Progenitor cell of endocrine pancreas (in vitro differentiated cells): ENCODE results near the gene CLIP4. TPM values are rescaled to one million over a fixed set of nuclear protein-coding genes. Genes with fewer than 3 reads are reported as not detected.

ENCODE experiments used
- DNase-seq: peaks from one replicate; pipeline ENCODE4 v3.0.0; 2021; ENCODE audit warnings: low spot score; ENCODE audit not compliant: unreplicated experiment
- H3K27ac Mint-ChIP-seq: 2 replicates; pipeline ENCODE4 v1.8.0; 2021; ENCODE audit warnings: mild to moderate bottlenecking, moderate library complexity, mixed read lengths
- H3K27me3 Mint-ChIP-seq: 2 replicates; pipeline ENCODE4 v1.8.0; 2021; ENCODE audit warnings: mixed read lengths
- H3K36me3 Mint-ChIP-seq: 2 replicates; pipeline ENCODE4 v1.8.0; 2022; ENCODE audit warnings: mixed read lengths; ENCODE audit not compliant: insufficient read depth
- H3K4me1 Mint-ChIP-seq: 2 replicates; pipeline ENCODE4 v1.8.0; 2021; ENCODE audit warnings: low read depth, mixed read lengths
- H3K4me3 Mint-ChIP-seq: 2 replicates; pipeline ENCODE4 v1.8.0; 2021; ENCODE audit warnings: low read depth, mild to moderate bottlenecking, moderate library complexity, mixed read lengths
- H3K9me3 Mint-ChIP-seq: 2 replicates; pipeline ENCODE4 v1.8.0; 2021; ENCODE audit warnings: low read depth, mixed read lengths
- CTCF ChIP-seq: fragments of 200-600 bp; sonication (generic); IDR thresholded peaks from one replicate; pipeline ENCODE4 v1.5.0; 2021; ENCODE audit warnings: antibody characterized with exemption, mild to moderate bottlenecking; ENCODE audit not compliant: unreplicated experiment
- total RNA-seq: library from RNA; stranded (reverse); gene quantifications from 2 replicates; pipeline ENCODE4 v1.2.1, GENCODE V29; 2021

CLIP4 gene
- total RNA-seq, 1 donor from 2014 or later: 13.7 TPM

- no peak for TF ChIP-seq CTCF
- no peak for DNase-seq
- Mint-ChIP-seq H3K27ac (no peak overlapping the region), H3K27me3 (peaks cover 2% of the 10 kb centered on the region), H3K36me3 (no peaks in the 10 kb centered on the region), H3K9me3 (no peaks in the 10 kb centered on the region), H3K4me1 (no peaks in the 10 kb centered on the region), H3K4me3 (no peak overlapping the region)
These were observed 105.5 kb downstream of the CLIP4 start for GRCh38 chr2:29220506-29221270.

GRCh38 chr2:29222381-29223179 is 107.4 kb downstream of the CLIP4 start:
- Mint-ChIP-seq H3K4me1 (no peaks in the 10 kb centered on the region), H3K27ac (no peak overlapping the region), H3K4me3 (no peak overlapping the region), H3K9me3 (no peaks in the 10 kb centered on the region), H3K27me3 (peaks cover 5% of the 10 kb centered on the region), H3K36me3 (no peaks in the 10 kb centered on the region)
- no peak for DNase-seq
- no peak for TF ChIP-seq CTCF

- no peaks in the 10 kb centered on the region for H3K36me3 Mint-ChIP-seq
- H3K4me1 Mint-ChIP-seq: no peaks in the 10 kb centered on the region
- DNase-seq: no peak
- peaks cover 5% of the 10 kb centered on the region for H3K27me3 Mint-ChIP-seq
- H3K9me3 Mint-ChIP-seq: no peaks in the 10 kb centered on the region
- no peak for TF ChIP-seq CTCF
- H3K4me3 Mint-ChIP-seq: no peak overlapping the region
- H3K27ac Mint-ChIP-seq: no peak overlapping the region
These were observed 108.0 kb downstream of the CLIP4 start for GRCh38 chr2:29223257-29223656.

- Mint-ChIP-seq H3K4me1 (no peaks in the 10 kb centered on the region), H3K27ac (no peak overlapping the region), H3K27me3 (peaks cover 7% of the 10 kb centered on the region), H3K36me3 (no peaks in the 10 kb centered on the region), H3K4me3 (no peak overlapping the region), H3K9me3 (no peaks in the 10 kb centered on the region)
- TF ChIP-seq CTCF: no peak
- DNase-seq: no peak
These were observed 108.9 kb downstream of the CLIP4 start for GRCh38 chr2:29223851-29224692.
